Neural cell (in vitro differentiated cells): Measurements from ENCODE around the gene OR6F1.

ENCODE experiments used
- EP300 ChIP-seq: fragments of 450-650 bp; conservative IDR thresholded peaks from 2 replicates; pipeline ENCODE4 v1.6.1; 2014; ENCODE audit warnings: antibody characterized with exemption, mild to moderate bottlenecking, moderate library complexity; ENCODE audit not compliant: poor library complexity, severe bottlenecking
- EZH2 ChIP-seq: fragments of 200-600, 300-800 bp; shearing (Covaris generic), sonication (generic); IDR thresholded peaks from 2 replicates; pipeline ENCODE4 v1.6.1; 2014; ENCODE audit warnings: antibody characterized with exemption, low read length, borderline replicate concordance, mild to moderate bottlenecking; ENCODE audit not compliant: insufficient read depth, poor library complexity, severe bottlenecking
- MXI1 ChIP-seq: fragments of 450-650 bp; conservative IDR thresholded peaks from 2 replicates; pipeline ENCODE4 v1.6.1; 2014; ENCODE audit warnings: antibody characterized with exemption, mild to moderate bottlenecking; ENCODE audit not compliant: poor library complexity, severe bottlenecking
- POLR2AphosphoS5 ChIP-seq: IDR thresholded peaks from 2 replicates; pipeline ENCODE4 v1.6.1; 2012
- RAD21 ChIP-seq: fragments of 450-650 bp; conservative IDR thresholded peaks from 2 replicates; pipeline ENCODE4 v1.6.1; 2014; ENCODE audit warnings: antibody characterized with exemption, mild to moderate bottlenecking, moderate library complexity
- SMC3 ChIP-seq: fragments of 450-650 bp; conservative IDR thresholded peaks from 2 replicates; pipeline ENCODE4 v1.6.1; 2014; ENCODE audit warnings: antibody characterized with exemption, mild to moderate bottlenecking, moderate library complexity; ENCODE audit not compliant: poor library complexity
- TAF1 ChIP-seq: IDR thresholded peaks from 2 replicates; pipeline ENCODE4 v1.6.1; 2012; ENCODE audit warnings: low read depth
- TF ChIP-seq, protein P1 (sequence below): IDR thresholded peaks from 2 replicates; pipeline ENCODE4 v1.6.1; 2012; ENCODE audit warnings: borderline replicate concordance
- TF ChIP-seq, protein P2 (sequence below): fragments of 450-650 bp; IDR thresholded peaks from 2 replicates; pipeline ENCODE4 v1.5.1; 2014; ENCODE audit warnings: antibody characterized with exemption, mild to moderate bottlenecking, moderate library complexity; ENCODE audit not compliant: poor library complexity, severe bottlenecking

DNA sequence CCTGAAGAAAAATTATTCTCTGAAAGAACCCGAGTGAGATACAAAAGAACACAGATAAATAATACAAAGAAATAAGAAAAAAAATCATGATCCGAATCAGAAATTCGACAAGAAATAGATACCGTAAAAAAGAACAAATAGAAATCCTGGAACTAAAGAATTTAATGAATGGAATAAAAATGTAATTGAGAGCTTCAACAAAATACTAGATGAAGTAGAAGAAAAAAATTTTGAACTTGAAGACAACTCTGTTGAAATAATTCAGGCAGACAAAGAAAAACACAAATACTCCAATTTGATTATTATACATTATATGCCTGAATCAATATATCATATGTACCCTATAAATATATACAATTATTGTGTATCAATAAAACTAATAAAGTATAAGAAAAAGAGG, 4.8 kb upstream of the OR6F1 start:
- TF ChIP-seq POLR2AphosphoS5 (no peak), RAD21 (no peak), EP300 (no peak), TAF1 (no peak), MXI1 (no peak), EZH2 (no peak), SMC3 (no peak)
- TF ChIP-seq, protein P1, sequence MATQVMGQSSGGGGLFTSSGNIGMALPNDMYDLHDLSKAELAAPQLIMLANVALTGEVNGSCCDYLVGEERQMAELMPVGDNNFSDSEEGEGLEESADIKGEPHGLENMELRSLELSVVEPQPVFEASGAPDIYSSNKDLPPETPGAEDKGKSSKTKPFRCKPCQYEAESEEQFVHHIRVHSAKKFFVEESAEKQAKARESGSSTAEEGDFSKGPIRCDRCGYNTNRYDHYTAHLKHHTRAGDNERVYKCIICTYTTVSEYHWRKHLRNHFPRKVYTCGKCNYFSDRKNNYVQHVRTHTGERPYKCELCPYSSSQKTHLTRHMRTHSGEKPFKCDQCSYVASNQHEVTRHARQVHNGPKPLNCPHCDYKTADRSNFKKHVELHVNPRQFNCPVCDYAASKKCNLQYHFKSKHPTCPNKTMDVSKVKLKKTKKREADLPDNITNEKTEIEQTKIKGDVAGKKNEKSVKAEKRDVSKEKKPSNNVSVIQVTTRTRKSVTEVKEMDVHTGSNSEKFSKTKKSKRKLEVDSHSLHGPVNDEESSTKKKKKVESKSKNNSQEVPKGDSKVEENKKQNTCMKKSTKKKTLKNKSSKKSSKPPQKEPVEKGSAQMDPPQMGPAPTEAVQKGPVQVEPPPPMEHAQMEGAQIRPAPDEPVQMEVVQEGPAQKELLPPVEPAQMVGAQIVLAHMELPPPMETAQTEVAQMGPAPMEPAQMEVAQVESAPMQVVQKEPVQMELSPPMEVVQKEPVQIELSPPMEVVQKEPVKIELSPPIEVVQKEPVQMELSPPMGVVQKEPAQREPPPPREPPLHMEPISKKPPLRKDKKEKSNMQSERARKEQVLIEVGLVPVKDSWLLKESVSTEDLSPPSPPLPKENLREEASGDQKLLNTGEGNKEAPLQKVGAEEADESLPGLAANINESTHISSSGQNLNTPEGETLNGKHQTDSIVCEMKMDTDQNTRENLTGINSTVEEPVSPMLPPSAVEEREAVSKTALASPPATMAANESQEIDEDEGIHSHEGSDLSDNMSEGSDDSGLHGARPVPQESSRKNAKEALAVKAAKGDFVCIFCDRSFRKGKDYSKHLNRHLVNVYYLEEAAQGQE = no peak
- TF ChIP-seq, protein P2, sequence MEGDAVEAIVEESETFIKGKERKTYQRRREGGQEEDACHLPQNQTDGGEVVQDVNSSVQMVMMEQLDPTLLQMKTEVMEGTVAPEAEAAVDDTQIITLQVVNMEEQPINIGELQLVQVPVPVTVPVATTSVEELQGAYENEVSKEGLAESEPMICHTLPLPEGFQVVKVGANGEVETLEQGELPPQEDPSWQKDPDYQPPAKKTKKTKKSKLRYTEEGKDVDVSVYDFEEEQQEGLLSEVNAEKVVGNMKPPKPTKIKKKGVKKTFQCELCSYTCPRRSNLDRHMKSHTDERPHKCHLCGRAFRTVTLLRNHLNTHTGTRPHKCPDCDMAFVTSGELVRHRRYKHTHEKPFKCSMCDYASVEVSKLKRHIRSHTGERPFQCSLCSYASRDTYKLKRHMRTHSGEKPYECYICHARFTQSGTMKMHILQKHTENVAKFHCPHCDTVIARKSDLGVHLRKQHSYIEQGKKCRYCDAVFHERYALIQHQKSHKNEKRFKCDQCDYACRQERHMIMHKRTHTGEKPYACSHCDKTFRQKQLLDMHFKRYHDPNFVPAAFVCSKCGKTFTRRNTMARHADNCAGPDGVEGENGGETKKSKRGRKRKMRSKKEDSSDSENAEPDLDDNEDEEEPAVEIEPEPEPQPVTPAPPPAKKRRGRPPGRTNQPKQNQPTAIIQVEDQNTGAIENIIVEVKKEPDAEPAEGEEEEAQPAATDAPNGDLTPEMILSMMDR = no peak
